HepG2 (cell line): ENCODE results near the gene RBCK1. TPM values are rescaled to one million over a fixed set of nuclear protein-coding genes. Genes with fewer than 3 reads are reported as not detected.

Experiments used
- ARNT ChIP-seq: fragments of 450-650 bp; IDR thresholded peaks from 2 replicates; pipeline ENCODE4 v1.6.1; 2017
- HCFC1 ChIP-seq: fragments of 150-350 bp; IDR thresholded peaks from 2 replicates; pipeline ENCODE4 v1.6.1; 2014; ENCODE audit warnings: low read depth, low read length
- NCOA2 ChIP-seq: sonication (generic); formaldehyde crosslinking; IDR thresholded peaks from 2 replicates; pipeline ENCODE4 v1.8.0; 2022; ENCODE audit warnings: inconsistent platforms
- SMAD1 ChIP-seq: sonication (generic); formaldehyde crosslinking; IDR thresholded peaks from 2 replicates; pipeline ENCODE4 v1.4.0; 2020; ENCODE audit warnings: missing genetic modification reagents, low read depth, mild to moderate bottlenecking, borderline replicate concordance
- SRSF9 ChIP-seq: fragments of 200-400 bp; formaldehyde crosslinking; IDR thresholded peaks from 2 replicates; pipeline ENCODE4 v1.6.1; 2018; ENCODE audit warnings: borderline replicate concordance, mild to moderate bottlenecking, low read depth, low read length; ENCODE audit not compliant: insufficient read depth, poor library complexity, severe bottlenecking
- SRY ChIP-seq: sonication (generic); formaldehyde crosslinking; IDR thresholded peaks from 2 replicates; pipeline ENCODE4 v1.8.0; 2022; ENCODE audit warnings: mild to moderate bottlenecking, missing genetic modification reagents
- ZNF343 ChIP-seq: sonication (generic); formaldehyde crosslinking; IDR thresholded peaks from 2 replicates; pipeline ENCODE4 v1.4.0; 2020; ENCODE audit warnings: mild to moderate bottlenecking, missing genetic modification reagents
- ZNF549 ChIP-seq: sonication (generic); formaldehyde crosslinking; IDR thresholded peaks from 2 replicates; pipeline ENCODE4 v1.5.0; 2020; ENCODE audit warnings: missing genetic modification reagents
- ZNF567 ChIP-seq: sonication (generic); formaldehyde crosslinking; IDR thresholded peaks from 2 replicates; pipeline ENCODE4 v1.8.1; 2023; ENCODE audit warnings: mild to moderate bottlenecking, missing genetic modification reagents, borderline replicate concordance
- ZNF773 ChIP-seq: sonication (generic); formaldehyde crosslinking; IDR thresholded peaks from 2 replicates; pipeline ENCODE4 v1.4.0; 2020; ENCODE audit warnings: missing genetic modification reagents, borderline replicate concordance
- polyA plus RNA-seq, 8 experiments: library from polyadenylated mRNA; depleted of rRNA in 3 of 8; stranded (reverse) in 7 of 8; unstranded in 1 of 8; fragments of >200 nt; fragmentation: Illumina TruSeq in 4 of 8; extraction: Trizol in 4 of 8; gene quantifications; 2 replicates each; pipeline versions ENCODE4 v1.2.1 to v1.2.3, GENCODE V29; 2011 to 2016; ENCODE audit warnings: low read depth in 4 of 8, missing spikeins in 1 of 8, mixed read lengths in 1 of 8; ENCODE audit not compliant: insufficient read depth in 1 of 8
- total RNA-seq, 5 experiments: library from RNA; depleted of rRNA; stranded (reverse); fragments of >200 nt; fragmentation: Illumina TruSeq; extraction: Trizol; gene quantifications; 2 replicates each; pipeline ENCODE4 v1.2.3, GENCODE V29; 2016; ENCODE audit warnings: low read depth in 1 of 5
- TF ChIP-seq, protein P1 (sequence below): sonication (generic); formaldehyde crosslinking; IDR thresholded peaks from 2 replicates; pipeline ENCODE4 v1.4.0; 2020; ENCODE audit warnings: missing genetic modification reagents
- TF ChIP-seq, protein P2 (sequence below): sonication (generic); formaldehyde crosslinking; conservative IDR thresholded peaks from 2 replicates; pipeline ENCODE4 v1.8.0; 2022; ENCODE audit warnings: low read depth, missing genetic modification reagents
- TF ChIP-seq, protein P3 (sequence below): sonication (generic); formaldehyde crosslinking; IDR thresholded peaks from 2 replicates; pipeline ENCODE4 v1.8.1; 2023; ENCODE audit warnings: mild to moderate bottlenecking, missing genetic modification reagents

The RBCK1 gene
- total and polyA plus RNA-seq, 2 of the 13 experiments (the other 11 are each of a cell fraction or from before 2014, with no cell fraction given): 149 to 215 TPM

DNA sequence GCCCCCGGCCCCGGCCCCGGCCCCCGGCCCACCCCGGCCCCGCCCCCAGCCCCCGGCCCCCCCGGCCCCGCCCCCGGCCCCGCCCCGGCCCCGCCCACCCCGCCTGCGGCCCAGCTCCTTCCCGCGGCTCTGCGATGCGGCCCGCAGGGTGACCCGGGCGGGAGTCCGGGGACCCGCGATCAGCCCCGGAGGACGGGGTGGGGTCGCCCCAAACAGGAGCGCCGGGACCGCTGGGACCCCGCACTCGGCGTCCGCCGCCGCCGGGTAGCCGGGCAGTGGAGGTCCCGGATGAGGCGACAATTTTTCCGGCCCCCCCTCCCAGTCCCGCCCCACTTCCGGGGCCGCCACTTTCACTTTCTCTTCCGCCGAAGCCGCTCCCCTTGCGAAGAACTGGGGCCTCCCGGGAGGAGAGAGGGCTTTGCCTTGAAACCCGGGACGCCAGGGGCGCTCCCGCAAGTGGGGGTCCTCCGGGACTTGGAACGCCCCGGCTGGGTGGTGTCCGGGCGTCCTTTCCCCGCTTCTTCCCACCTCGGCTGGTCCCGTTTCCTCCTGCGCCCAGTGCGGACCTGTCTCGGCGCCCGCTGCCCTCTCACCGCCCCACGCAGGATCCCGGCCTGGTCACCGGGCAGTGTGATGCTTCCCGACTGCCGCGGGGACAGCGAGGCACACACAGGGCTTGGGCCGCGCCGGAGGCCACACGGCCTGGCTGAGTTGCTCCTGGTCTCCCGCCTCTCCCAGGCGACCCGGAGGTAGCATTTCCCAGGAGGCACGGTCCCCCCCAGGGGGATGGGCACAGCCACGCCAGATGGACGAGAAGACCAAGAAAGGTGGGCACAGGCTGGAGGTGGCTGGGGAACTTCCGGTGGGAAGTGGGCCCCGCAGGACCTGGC, at the start of gene RBCK1 (continued):
- TF ChIP-seq, protein P1, sequence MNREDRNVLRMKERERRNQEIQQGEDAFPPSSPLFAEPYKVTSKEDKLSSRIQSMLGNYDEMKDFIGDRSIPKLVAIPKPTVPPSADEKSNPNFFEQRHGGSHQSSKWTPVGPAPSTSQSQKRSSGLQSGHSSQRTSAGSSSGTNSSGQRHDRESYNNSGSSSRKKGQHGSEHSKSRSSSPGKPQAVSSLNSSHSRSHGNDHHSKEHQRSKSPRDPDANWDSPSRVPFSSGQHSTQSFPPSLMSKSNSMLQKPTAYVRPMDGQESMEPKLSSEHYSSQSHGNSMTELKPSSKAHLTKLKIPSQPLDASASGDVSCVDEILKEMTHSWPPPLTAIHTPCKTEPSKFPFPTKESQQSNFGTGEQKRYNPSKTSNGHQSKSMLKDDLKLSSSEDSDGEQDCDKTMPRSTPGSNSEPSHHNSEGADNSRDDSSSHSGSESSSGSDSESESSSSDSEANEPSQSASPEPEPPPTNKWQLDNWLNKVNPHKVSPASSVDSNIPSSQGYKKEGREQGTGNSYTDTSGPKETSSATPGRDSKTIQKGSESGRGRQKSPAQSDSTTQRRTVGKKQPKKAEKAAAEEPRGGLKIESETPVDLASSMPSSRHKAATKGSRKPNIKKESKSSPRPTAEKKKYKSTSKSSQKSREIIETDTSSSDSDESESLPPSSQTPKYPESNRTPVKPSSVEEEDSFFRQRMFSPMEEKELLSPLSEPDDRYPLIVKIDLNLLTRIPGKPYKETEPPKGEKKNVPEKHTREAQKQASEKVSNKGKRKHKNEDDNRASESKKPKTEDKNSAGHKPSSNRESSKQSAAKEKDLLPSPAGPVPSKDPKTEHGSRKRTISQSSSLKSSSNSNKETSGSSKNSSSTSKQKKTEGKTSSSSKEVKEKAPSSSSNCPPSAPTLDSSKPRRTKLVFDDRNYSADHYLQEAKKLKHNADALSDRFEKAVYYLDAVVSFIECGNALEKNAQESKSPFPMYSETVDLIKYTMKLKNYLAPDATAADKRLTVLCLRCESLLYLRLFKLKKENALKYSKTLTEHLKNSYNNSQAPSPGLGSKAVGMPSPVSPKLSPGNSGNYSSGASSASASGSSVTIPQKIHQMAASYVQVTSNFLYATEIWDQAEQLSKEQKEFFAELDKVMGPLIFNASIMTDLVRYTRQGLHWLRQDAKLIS (CRISPR knock-in tag): peak; percentile 95
- no peak; the same call in 1 of the 2 replicates for TF ChIP-seq ZNF549 (CRISPR knock-in tag)
- no peak for TF ChIP-seq NCOA2 (CRISPR knock-in tag)
- no peak for TF ChIP-seq SRSF9
- 0 out of 2 replicates have a peak, but pooled peaks have one; percentile 4 for TF ChIP-seq ZNF343 (CRISPR knock-in tag)
- peak; percentile 52; the same call in 1 of the 2 replicates for TF ChIP-seq HCFC1
- TF ChIP-seq ZNF773 (CRISPR knock-in tag): peak; percentile 19; the same call in 1 of the 2 replicates
- no peak for TF ChIP-seq ARNT
- no peak; the same call in 1 of the 2 replicates for TF ChIP-seq SRY
- TF ChIP-seq, protein P2, sequence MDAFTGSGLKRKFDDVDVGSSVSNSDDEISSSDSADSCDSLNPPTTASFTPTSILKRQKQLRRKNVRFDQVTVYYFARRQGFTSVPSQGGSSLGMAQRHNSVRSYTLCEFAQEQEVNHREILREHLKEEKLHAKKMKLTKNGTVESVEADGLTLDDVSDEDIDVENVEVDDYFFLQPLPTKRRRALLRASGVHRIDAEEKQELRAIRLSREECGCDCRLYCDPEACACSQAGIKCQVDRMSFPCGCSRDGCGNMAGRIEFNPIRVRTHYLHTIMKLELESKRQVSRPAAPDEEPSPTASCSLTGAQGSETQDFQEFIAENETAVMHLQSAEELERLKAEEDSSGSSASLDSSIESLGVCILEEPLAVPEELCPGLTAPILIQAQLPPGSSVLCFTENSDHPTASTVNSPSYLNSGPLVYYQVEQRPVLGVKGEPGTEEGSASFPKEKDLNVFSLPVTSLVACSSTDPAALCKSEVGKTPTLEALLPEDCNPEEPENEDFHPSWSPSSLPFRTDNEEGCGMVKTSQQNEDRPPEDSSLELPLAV (CRISPR knock-in tag): no peak
- TF ChIP-seq, protein P3, sequence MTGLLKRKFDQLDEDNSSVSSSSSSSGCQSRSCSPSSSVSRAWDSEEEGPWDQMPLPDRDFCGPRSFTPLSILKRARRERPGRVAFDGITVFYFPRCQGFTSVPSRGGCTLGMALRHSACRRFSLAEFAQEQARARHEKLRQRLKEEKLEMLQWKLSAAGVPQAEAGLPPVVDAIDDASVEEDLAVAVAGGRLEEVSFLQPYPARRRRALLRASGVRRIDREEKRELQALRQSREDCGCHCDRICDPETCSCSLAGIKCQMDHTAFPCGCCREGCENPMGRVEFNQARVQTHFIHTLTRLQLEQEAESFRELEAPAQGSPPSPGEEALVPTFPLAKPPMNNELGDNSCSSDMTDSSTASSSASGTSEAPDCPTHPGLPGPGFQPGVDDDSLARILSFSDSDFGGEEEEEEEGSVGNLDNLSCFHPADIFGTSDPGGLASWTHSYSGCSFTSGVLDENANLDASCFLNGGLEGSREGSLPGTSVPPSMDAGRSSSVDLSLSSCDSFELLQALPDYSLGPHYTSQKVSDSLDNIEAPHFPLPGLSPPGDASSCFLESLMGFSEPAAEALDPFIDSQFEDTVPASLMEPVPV (CRISPR knock-in tag): peak; percentile 21; the same call in 1 of the 2 replicates
- TF ChIP-seq SMAD1 (CRISPR knock-in tag): no peak
- TF ChIP-seq ZNF567 (CRISPR knock-in tag): 0 out of 2 replicates have a peak, but pooled peaks have one; percentile 59
